ENCODE data around the gene TSPAN3.

DNA sequence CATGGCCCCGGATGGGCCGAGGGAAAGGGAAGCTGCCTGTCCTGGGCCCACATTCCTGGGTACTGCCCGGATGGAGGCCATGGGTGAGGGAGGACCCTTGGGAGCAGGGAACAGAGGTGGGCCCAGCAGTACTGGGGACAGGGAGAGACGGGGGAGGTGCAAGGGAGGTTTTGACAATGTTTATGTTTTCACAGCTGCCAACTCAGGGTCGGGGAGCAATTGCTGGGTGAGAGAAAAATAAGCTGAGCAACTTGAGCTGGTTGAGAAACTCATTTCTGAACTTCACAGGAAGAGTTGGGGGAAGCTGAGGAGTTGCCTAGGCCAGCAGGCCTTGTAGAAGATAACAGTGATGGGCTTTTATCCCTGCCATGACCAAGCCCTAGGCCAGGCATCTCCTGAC lies 11.1 kb upstream of the TSPAN3 start:
- TF ChIP-seq CTCF (conservative IDR thresholded peaks at IDR 0.05; ENCODE audit: low read depth, low read length), result no peak
- no peak for TF ChIP-seq EZH2 (IDR thresholded peaks at IDR 0.05; ENCODE audit: low read length, unreplicated experiment)

Measured in PC-3 (cell line).